Upper lobe of right lung (tissue), 1 donor: Measurements from ENCODE around the gene INAFM2. TPM values are rescaled to one million over a fixed set of nuclear protein-coding genes. Genes with fewer than 3 reads are reported as not detected.
A peak's percentile ranks its signal among the peaks of the same experiment; 100 is the strongest.

Experiments
- ATAC-seq: fragments of 200-7000 bp; cut with Tn5 transposase; one replicate; pipeline ENCODE4 v1.9.1; 2020; ENCODE audit warnings: mild to moderate bottlenecking, moderate library complexity
- DNase-seq: peaks from one replicate; pipeline ENCODE4 v3.0.0-alpha.2; 2020
- H3K27ac ChIP-seq: fragments of 200-600 bp; one replicate; pipeline ENCODE4 v1.8.0; 2022
- H3K27me3 ChIP-seq: fragments of 200-600 bp; one replicate; pipeline ENCODE4 v1.8.0; 2022; ENCODE audit warnings: mild to moderate bottlenecking
- H3K36me3 ChIP-seq: fragments of 200-600 bp; one replicate; pipeline ENCODE4 v1.8.0; 2022
- H3K4me1 ChIP-seq: fragments of 200-600 bp; one replicate; pipeline ENCODE4 v1.8.0; 2022
- H3K4me3 ChIP-seq: fragments of 200-600 bp; one replicate; pipeline ENCODE4 v1.8.0; 2022; ENCODE audit warnings: mild to moderate bottlenecking
- H3K9me3 ChIP-seq: fragments of 200-600 bp; one replicate; pipeline ENCODE4 v1.8.0; 2022
- CTCF ChIP-seq: fragments of 200-600 bp; IDR thresholded peaks from one replicate; pipeline ENCODE4 v1.8.0; 2022; ENCODE audit warnings: antibody characterized with exemption
- intact Hi-C: fragments of 100-400 bp; cut with DNase I; formaldehyde crosslinking; loops from one replicate; pipeline ENCODE4 v1.11.0; 2022
- total RNA-seq: library from RNA; stranded (reverse); fragmentation: NEBNext Ultra II Directional; extraction: Animal tissue kit (Norgen Biotek cat#: 25700); gene quantifications from one replicate; pipeline ENCODE4 v1.2.1, GENCODE V29; 2021
- donor health status: DM: no; HTN: yes; CAD: no; lungs with severe emphysema.

INAFM2 gene
- total RNA-seq, 1 donor from 2014 or later = 39.5 TPM

DNA sequence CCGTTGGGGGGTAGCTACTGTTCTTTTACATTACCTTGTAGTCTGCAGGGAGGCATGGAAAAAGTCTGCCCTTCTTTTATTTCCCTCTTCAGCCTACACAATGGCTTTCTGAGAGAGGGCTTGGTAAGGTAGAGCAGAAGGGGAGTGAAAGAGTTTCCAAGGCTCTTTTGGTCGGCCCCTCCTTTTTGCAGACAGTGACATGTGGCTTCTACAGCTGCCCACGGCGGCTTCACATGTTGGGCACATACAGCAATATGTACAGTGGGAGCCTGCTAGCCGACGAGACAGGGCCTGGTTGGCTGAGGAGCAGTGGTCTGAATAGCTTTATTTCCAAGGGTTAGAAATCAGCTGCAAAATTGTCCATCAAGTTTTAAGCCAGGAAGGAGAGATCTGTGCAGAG lies 4.0 kb downstream of the INAFM2 start:
- H3K4me1 ChIP-seq = peaks cover 68% of the 10 kb centered on the region
- DNase-seq (no peak), ATAC-seq (no peak)
- H3K9me3 ChIP-seq = no peaks in the 10 kb centered on the region
- intact Hi-C loops = no loop called here
- TF ChIP-seq CTCF = no peak
- no peak overlapping the region for H3K4me3 ChIP-seq
- H3K36me3 ChIP-seq = no peaks in the 10 kb centered on the region
- H3K27ac ChIP-seq = no peak overlapping the region
- H3K27me3 ChIP-seq = no peaks in the 10 kb centered on the region

DNA sequence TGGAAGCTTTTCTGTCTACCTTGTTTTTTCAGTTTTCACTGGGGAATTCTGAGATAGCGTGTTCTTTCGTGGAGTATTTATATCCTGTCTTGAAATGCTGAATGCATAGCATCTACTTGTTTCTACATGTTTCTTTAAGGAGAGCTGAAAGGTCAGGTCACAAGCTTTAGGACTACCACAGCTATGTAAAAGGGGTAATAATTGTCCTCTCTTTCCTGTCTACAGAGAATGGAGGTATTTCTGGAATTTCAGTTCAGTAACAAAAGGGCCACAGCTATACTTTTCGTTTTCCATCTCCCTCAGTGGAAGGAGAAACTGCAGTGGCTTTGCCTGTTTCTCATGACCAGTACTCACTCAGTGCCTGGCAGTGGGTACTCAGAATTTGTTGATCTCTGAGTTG lies 4.7 kb downstream of the INAFM2 start:
- no peak overlapping the region for H3K27ac ChIP-seq
- H3K4me3 ChIP-seq = no peak overlapping the region
- no peak for ATAC-seq
- no peaks in the 10 kb centered on the region for H3K27me3 ChIP-seq
- intact Hi-C loops = no loop called here
- no peaks in the 10 kb centered on the region for H3K9me3 ChIP-seq
- DNase-seq = no peak
- peaks cover 67% of the 10 kb centered on the region for H3K4me1 ChIP-seq
- H3K36me3 ChIP-seq = no peaks in the 10 kb centered on the region
- TF ChIP-seq CTCF = no peak

DNA sequence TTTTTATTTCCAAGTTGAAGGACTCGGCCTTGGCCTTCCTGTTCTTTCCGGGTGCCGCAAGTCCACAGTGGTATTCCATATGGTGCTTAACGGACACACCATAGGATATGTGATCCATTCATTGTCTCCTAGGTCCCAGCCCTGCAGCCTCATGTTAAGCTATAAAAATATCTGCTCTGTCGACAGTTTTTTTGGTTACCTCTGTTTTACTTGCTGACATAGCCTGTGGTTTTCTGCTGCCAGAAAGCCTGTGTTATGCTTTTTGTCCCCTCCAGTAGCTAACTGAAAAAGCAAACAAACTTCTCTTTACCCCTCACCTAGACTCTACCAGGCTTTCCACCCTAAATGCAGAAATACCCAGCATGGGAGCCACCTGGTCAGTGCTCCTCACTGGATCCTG lies 5.3 kb downstream of the INAFM2 start:
- no peak for TF ChIP-seq CTCF
- Histone ChIP-seq H3K27ac (no peak overlapping the region), H3K36me3 (no peaks in the 10 kb centered on the region), H3K4me1 (peaks cover 73% of the 10 kb centered on the region), H3K4me3 (no peak overlapping the region), H3K9me3 (no peaks in the 10 kb centered on the region), H3K27me3 (no peaks in the 10 kb centered on the region)
- no peak for DNase-seq
- intact Hi-C loops = no loop called here
- no peak for ATAC-seq

- peaks cover 84% of the 10 kb centered on the region for H3K4me1 ChIP-seq
- peak overlapping the region; percentile 15 for H3K27ac ChIP-seq
These were observed 6.3 kb downstream of the INAFM2 start for GRCh38 chr15:40329804-40330203.

GRCh38 chr15:40330368-40330836 lies 6.9 kb downstream of the INAFM2 start:
- Histone ChIP-seq H3K4me1 (peaks cover 86% of the 10 kb centered on the region), H3K27ac (peak overlapping the region; percentile 63), H3K27me3 (no peaks in the 10 kb centered on the region), H3K9me3 (no peaks in the 10 kb centered on the region), H3K36me3 (no peaks in the 10 kb centered on the region), H3K4me3 (no peak overlapping the region)
- DNase-seq (peak; percentile 89), ATAC-seq (peak; percentile 79)
- TF ChIP-seq CTCF = no peak
- intact Hi-C loops = no loop called here

More at GRCh38 chr15:40329804-40330203, 6.3 kb downstream of the INAFM2 start:
- Histone ChIP-seq H3K9me3 (no peaks in the 10 kb centered on the region), H3K4me3 (no peak overlapping the region), H3K27me3 (no peaks in the 10 kb centered on the region), H3K36me3 (no peaks in the 10 kb centered on the region)
- TF ChIP-seq CTCF = no peak
- intact Hi-C loops = no loop called here
- no peak for ATAC-seq
- DNase-seq = no peak

- H3K27me3 ChIP-seq = no peaks in the 10 kb centered on the region
- intact Hi-C loops = no loop called here
- DNase-seq = no peak
- peak overlapping the region; percentile 63 for H3K27ac ChIP-seq
- TF ChIP-seq CTCF = no peak
- H3K36me3 ChIP-seq = no peaks in the 10 kb centered on the region
- ATAC-seq = no peak
- peaks cover 88% of the 10 kb centered on the region for H3K4me1 ChIP-seq
- H3K9me3 ChIP-seq = no peaks in the 10 kb centered on the region
- no peak overlapping the region for H3K4me3 ChIP-seq
These were observed 7.5 kb downstream of the INAFM2 start for GRCh38 chr15:40331026-40331425.
